OCI-LY7 (cell line): ENCODE measurements around the gene E2F6.

Experiments
- EZH2phosphoT487 ChIP-seq: fragments of 200-600 bp; sonication (generic); IDR thresholded peaks from 2 replicates; pipeline ENCODE4 v1.6.1; 2018; ENCODE audit warnings: low read depth, borderline replicate concordance, mild to moderate bottlenecking, mixed run types, antibody characterized with exemption, low read length, moderate library complexity, mixed read lengths
- TF ChIP-seq, protein P1 (sequence below): fragments of 200-600 bp; sonication (generic); conservative IDR thresholded peaks from 2 replicates; pipeline ENCODE4 v1.5.1; 2014; ENCODE audit warnings: mild to moderate bottlenecking, antibody characterized with exemption, low read length, moderate library complexity, mixed read lengths

GRCh38 chr2:11467749-11468148 is 1.8 kb upstream of the E2F6 start:
- TF ChIP-seq, protein P1, sequence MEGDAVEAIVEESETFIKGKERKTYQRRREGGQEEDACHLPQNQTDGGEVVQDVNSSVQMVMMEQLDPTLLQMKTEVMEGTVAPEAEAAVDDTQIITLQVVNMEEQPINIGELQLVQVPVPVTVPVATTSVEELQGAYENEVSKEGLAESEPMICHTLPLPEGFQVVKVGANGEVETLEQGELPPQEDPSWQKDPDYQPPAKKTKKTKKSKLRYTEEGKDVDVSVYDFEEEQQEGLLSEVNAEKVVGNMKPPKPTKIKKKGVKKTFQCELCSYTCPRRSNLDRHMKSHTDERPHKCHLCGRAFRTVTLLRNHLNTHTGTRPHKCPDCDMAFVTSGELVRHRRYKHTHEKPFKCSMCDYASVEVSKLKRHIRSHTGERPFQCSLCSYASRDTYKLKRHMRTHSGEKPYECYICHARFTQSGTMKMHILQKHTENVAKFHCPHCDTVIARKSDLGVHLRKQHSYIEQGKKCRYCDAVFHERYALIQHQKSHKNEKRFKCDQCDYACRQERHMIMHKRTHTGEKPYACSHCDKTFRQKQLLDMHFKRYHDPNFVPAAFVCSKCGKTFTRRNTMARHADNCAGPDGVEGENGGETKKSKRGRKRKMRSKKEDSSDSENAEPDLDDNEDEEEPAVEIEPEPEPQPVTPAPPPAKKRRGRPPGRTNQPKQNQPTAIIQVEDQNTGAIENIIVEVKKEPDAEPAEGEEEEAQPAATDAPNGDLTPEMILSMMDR: no peak
- no peak for TF ChIP-seq EZH2phosphoT487
